ENCODE results near the gene TTLL11. TPM values are rescaled to one million over a fixed set of nuclear protein-coding genes. Genes with fewer than 3 reads are reported as not detected.

Gene TTLL11
- total and polyA plus RNA-seq, 9 donors = 14.2 to 29.3 (median 20.1) TPM

DNA sequence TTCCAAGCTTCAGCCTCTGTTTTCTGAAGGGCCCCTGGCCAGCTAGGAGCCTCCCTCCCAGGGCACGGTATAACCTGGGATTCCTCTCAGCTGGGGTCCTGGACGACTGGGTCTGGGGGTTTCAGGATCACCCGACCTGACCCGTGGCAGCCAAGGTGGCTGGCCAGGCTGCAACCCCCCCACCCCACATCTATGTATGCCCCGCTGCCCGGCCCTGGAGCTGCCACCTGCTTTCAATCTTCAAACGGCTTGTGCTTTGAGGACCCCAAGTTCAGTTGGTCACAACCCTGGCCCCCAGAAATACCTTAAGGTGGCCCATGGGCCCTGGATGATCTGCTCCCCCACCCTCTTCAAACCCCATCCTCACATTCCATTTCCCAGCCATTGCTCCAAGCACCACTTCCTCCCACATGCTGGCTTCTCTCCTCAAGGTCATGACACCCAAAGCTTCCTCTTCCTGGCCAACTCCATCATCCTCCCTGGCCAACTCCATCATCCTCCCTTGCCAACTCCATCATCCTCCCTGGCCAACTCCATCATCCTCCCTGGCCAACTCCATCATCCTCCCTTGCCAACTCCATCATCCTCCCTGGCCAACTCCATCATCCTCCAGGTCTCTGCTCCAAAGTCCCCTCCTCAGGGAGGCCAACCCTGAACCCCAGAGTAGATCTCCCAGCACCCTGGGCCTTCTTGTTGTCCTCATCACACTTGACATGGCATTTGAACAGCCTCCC is 17.2 kb upstream of the TTLL11 start:
- Histone ChIP-seq H3K9me3 (replicated peaks; ENCODE audit: control insufficient read depth, low read depth, low read length) (no peaks in the 10 kb centered on the region), H3K36me3 (ENCODE audit: control insufficient read depth, insufficient read depth, low read length) (no peaks in the 10 kb centered on the region), H3K27me3 (ENCODE audit: control insufficient read depth, insufficient read depth, low read length) (no peaks in the 10 kb centered on the region), H3K4me3 (ENCODE audit: low read length) (no peak overlapping the region), H3K27ac (ENCODE audit: low read length) (no peak overlapping the region), H3K4me1 (ENCODE audit: control insufficient read depth, insufficient read depth, low read length) (peaks cover 28% of the 10 kb centered on the region)
- WGBS (ENCODE audit: insufficient coverage) = 80% methylated on average over 5 of the region's 7 CpGs
- DNase-seq = no peak

DNA sequence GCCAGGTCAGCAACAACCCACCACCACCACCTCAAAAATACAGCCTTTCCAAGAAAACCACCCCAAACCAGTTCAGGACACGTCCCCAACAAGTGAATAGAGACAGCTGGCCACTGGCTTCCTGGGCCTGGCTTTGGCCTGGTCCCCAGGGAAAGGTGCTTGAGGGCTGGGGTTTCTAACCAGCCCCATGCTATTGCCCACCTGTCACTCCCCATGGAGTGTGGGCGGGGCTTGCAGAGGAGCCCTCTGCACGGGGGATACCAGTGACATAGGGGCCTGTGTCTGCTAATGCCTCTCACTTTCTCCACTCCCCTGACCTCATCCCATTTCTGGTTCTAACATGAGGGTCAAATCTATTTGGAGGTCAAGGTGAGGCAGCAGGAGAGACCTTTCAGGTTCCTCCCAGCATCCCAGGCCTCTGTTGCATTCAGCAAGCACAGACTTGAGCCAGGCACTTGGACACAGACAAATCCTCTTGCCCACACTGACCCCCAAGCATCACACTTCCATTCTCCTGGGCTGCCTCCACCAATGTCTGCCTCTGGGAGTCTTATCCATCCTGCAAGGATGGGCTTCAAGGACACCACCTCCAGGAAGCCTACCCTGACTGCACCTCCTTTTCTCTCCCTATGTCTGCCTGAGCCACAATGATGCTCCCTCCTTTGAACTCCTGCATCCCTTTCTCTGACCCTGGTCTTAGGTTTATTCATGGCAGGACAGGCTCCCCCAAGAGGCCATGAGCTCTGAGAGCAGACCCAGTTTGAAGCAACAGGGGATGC is 16.1 kb upstream of the TTLL11 start:
- no peak overlapping the region for H3K27ac ChIP-seq (ENCODE audit: low read length)
- no peaks in the 10 kb centered on the region for H3K27me3 ChIP-seq (ENCODE audit: control insufficient read depth, insufficient read depth, low read length)
- no peak overlapping the region for H3K4me3 ChIP-seq (ENCODE audit: low read length)
- no peak for DNase-seq
- no peaks in the 10 kb centered on the region for H3K36me3 ChIP-seq (ENCODE audit: control insufficient read depth, insufficient read depth, low read length)
- H3K4me1 ChIP-seq (ENCODE audit: control insufficient read depth, insufficient read depth, low read length) = peaks cover 28% of the 10 kb centered on the region
- WGBS (ENCODE audit: insufficient coverage) = 100% methylated on average over 1 of the region's 3 CpGs
- no peaks in the 10 kb centered on the region for H3K9me3 ChIP-seq (replicated peaks; ENCODE audit: control insufficient read depth, low read depth, low read length)

DNA sequence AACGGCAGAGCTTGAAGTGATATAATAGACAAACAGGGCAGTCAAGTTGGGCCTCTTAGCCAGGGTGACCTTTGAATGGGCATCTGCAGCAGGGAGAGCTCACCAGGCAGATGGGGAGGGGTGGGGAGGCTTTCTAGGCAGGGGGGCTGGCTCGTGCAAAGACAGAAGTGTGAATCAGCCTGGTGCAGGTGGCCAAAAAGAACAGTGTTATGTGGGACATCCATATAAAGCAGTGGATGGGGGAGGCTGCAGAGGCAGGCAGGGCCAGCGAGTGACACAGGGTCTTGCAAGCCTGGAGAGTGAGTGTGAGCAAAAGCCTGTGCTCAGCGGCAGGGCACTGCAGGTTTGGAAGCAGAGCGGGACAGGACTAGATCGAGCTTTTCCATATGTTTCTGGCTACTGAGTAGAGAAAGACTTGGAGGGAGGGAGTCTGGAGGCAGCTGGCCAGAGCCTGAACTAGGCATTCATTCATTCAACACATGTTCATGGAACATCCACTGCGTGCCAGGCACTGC is 14.2 kb upstream of the TTLL11 start:
- H3K4me1 ChIP-seq (ENCODE audit: control insufficient read depth, insufficient read depth, low read length) = peaks cover 24% of the 10 kb centered on the region
- peaks cover 5% of the 10 kb centered on the region for H3K9me3 ChIP-seq (replicated peaks; ENCODE audit: control insufficient read depth, low read depth, low read length)
- WGBS (ENCODE audit: insufficient coverage) = 39% methylated on average over 5 of the region's 7 CpGs
- no peaks in the 10 kb centered on the region for H3K36me3 ChIP-seq (ENCODE audit: control insufficient read depth, insufficient read depth, low read length)
- no peak overlapping the region for H3K27ac ChIP-seq (ENCODE audit: low read length)
- peak; percentile 46 for DNase-seq
- H3K4me3 ChIP-seq (ENCODE audit: low read length) = no peak overlapping the region
- H3K27me3 ChIP-seq (ENCODE audit: control insufficient read depth, insufficient read depth, low read length) = no peaks in the 10 kb centered on the region

DNA sequence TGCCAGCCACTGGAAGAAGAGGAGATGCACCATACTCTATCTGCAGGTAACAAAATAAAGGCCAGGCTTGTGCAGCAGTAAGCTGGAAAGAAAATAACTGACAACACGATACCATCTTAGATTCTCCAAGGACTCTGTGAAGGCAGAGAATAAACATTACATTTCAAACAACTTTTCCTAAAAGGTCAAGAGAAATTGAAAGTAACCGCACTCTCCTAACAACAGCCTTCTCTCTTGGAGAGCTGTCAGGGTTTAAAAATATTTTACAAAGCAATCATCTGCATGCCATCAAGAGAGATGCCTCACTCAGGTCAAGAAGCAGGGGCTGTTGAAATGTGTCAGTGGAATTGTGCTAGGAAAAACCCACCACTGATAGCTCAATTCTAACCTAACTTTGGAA is 13.5 kb upstream of the TTLL11 start:
- peaks cover 5% of the 10 kb centered on the region for H3K9me3 ChIP-seq (replicated peaks; ENCODE audit: control insufficient read depth, low read depth, low read length)
- peaks cover 18% of the 10 kb centered on the region for H3K4me1 ChIP-seq (ENCODE audit: control insufficient read depth, insufficient read depth, low read length)
- no peaks in the 10 kb centered on the region for H3K36me3 ChIP-seq (ENCODE audit: control insufficient read depth, insufficient read depth, low read length)
- H3K4me3 ChIP-seq (ENCODE audit: low read length) = no peak overlapping the region
- no peak for DNase-seq
- H3K27ac ChIP-seq (ENCODE audit: low read length) = no peak overlapping the region
- WGBS (ENCODE audit: insufficient coverage) = 100% methylated on average over 1 of the region's 2 CpGs
- no peaks in the 10 kb centered on the region for H3K27me3 ChIP-seq (ENCODE audit: control insufficient read depth, insufficient read depth, low read length)

DNA sequence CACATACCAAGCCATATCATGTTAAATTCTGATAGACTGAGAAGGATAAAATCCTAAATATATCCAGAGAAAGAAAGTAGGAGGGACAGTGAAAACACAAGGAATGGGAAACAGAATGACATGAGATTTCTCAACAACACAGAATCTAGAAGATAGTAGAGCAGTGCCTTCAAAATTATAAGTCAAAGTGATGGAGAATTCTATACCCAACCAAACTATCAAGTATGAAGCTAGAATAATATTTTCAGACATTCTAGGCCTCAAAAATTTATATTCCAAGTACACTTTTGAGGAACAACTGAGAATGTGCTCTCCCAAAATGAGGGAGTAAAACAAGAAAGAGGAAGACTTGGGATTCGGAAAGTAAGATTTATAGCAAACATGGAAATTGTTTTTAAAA is 10.9 kb upstream of the TTLL11 start:
- Histone ChIP-seq H3K36me3 (ENCODE audit: control insufficient read depth, insufficient read depth, low read length) (no peaks in the 10 kb centered on the region), H3K27ac (ENCODE audit: low read length) (no peak overlapping the region), H3K4me1 (ENCODE audit: control insufficient read depth, insufficient read depth, low read length) (peaks cover 13% of the 10 kb centered on the region), H3K4me3 (ENCODE audit: low read length) (no peak overlapping the region), H3K9me3 (replicated peaks; ENCODE audit: control insufficient read depth, low read depth, low read length) (peaks cover 5% of the 10 kb centered on the region), H3K27me3 (ENCODE audit: control insufficient read depth, insufficient read depth, low read length) (no peaks in the 10 kb centered on the region)
- no CpG with 5 or more reads among the region's 1 CpG for WGBS (ENCODE audit: insufficient coverage)
- DNase-seq = no peak

DNA sequence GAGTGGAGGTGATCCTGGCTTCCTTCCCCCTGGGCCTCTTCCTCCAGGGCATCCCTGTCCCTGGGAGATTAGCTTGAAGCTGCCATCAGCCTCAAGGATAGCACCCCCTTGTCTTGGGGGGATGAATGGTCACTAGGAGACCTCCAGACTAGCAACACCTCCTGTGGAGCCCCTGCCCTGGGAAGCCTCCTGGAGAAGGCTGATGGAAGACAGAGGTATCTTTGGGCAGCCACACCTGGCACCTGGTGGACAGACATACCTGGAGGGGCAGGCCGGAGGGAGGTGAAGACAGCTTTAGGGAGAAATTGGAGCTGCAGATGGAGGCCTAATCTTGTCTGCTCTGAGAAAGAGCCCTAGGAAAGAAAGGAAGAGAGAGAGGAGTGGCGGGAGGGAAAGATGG is 9.0 kb upstream of the TTLL11 start:
- 80% methylated on average over 1 of the region's 2 CpGs for WGBS (ENCODE audit: insufficient coverage)
- Histone ChIP-seq H3K27ac (ENCODE audit: low read length) (no peak overlapping the region), H3K4me1 (ENCODE audit: control insufficient read depth, insufficient read depth, low read length) (peaks cover 7% of the 10 kb centered on the region), H3K9me3 (replicated peaks; ENCODE audit: control insufficient read depth, low read depth, low read length) (peaks cover 5% of the 10 kb centered on the region), H3K4me3 (ENCODE audit: low read length) (no peak overlapping the region), H3K27me3 (ENCODE audit: control insufficient read depth, insufficient read depth, low read length) (no peaks in the 10 kb centered on the region), H3K36me3 (ENCODE audit: control insufficient read depth, insufficient read depth, low read length) (no peaks in the 10 kb centered on the region)
- no peak for DNase-seq

DNA sequence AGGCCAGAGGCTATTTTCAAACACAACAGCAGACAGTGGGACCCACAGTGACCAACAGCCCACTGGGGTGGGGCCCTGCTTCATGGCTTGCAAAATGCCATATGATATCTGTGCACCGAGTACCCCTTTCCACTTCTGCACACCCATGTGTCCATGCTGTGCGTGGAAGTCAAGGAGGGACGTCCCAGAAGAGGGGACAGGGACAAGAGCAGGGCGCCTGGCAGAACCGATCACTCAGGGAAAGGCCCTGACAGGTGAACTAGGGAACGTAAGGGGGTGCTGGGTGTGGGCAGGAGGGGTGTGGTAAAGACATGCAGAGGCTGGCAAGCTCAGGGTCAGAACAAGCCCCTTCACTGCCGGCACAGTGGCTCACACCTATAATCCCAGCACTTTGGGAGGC is 7.6 kb upstream of the TTLL11 start:
- DNase-seq = no peak
- H3K4me3 ChIP-seq (ENCODE audit: low read length) = no peak overlapping the region
- H3K4me1 ChIP-seq (ENCODE audit: control insufficient read depth, insufficient read depth, low read length) = peaks cover 5% of the 10 kb centered on the region
- peaks cover 5% of the 10 kb centered on the region for H3K9me3 ChIP-seq (replicated peaks; ENCODE audit: control insufficient read depth, low read depth, low read length)
- H3K36me3 ChIP-seq (ENCODE audit: control insufficient read depth, insufficient read depth, low read length) = no peaks in the 10 kb centered on the region
- no peak overlapping the region for H3K27ac ChIP-seq (ENCODE audit: low read length)
- no peaks in the 10 kb centered on the region for H3K27me3 ChIP-seq (ENCODE audit: control insufficient read depth, insufficient read depth, low read length)
- 85% methylated on average over 5 of the region's 7 CpGs for WGBS (ENCODE audit: insufficient coverage)

DNA sequence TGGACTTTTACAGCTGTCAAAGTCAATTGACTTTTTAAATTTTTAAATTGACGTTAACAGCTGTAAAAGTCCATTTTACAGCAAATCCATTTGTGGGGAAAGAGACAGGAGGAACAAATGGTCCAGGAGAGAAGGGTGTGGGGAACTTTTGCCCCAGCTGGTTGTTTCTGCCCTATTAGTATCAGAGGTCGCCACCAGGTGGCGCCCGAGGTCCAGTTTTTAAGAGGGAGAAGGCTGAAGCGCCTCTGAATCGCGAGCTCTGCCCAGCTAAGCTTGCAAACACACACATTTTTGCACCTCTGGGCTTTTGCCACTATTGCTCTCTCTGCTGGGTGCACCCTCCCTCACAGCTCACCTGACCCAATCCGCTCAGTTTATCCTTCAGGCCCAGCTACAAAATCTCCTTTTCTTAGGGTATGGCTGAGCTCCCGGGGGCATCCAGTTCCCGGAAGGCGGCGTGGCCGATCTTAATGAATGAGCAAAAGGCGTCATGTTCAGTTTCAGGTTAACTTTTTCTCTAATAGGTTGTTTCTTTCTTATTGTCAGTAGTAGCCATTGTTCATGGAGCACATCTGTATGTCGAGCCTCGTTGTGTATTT is 6.3 kb upstream of the TTLL11 start:
- Histone ChIP-seq H3K27me3 (ENCODE audit: control insufficient read depth, insufficient read depth, low read length) (no peaks in the 10 kb centered on the region), H3K4me1 (ENCODE audit: control insufficient read depth, insufficient read depth, low read length) (peaks cover 9% of the 10 kb centered on the region), H3K36me3 (ENCODE audit: control insufficient read depth, insufficient read depth, low read length) (no peaks in the 10 kb centered on the region), H3K4me3 (ENCODE audit: low read length) (no peak overlapping the region), H3K9me3 (replicated peaks; ENCODE audit: control insufficient read depth, low read depth, low read length) (peaks cover 5% of the 10 kb centered on the region), H3K27ac (ENCODE audit: low read length) (no peak overlapping the region)
- WGBS (ENCODE audit: insufficient coverage) = 52% methylated on average over 9 of the region's 16 CpGs
- peak; percentile 86 for DNase-seq

DNA sequence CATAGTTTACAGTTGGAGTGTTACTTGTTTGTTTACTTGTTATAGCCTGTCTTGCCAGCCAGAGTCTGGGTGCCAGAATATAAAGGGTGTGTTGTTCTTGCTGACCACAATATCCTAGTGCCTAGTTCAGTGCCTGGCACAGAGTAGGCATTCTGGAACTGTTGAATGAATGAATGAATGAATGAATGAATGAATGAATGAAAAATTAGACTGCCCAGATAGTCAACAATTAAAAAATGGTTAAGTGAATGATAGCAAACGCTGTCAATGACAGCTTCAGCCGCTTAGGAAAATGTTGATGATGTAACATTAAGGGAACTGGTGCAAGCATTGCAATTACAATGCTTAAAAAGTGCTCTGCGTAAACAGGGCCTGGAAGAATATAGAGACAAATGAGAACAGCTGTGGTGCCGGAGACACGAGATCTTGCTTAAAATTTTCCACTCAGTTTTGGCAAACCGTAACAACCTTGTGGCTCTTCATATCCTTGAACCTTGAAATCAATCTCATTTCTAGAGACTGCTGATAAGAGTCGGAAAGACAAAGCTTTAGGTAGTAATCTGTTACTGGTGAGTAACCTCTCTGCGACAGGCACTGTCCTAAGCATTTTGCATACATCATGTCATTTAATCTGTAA is 4.7 kb upstream of the TTLL11 start:
- H3K36me3 ChIP-seq (ENCODE audit: control insufficient read depth, insufficient read depth, low read length) = no peaks in the 10 kb centered on the region
- no peak for DNase-seq
- H3K27ac ChIP-seq (ENCODE audit: low read length) = no peak overlapping the region
- peaks cover 3% of the 10 kb centered on the region for H3K27me3 ChIP-seq (ENCODE audit: control insufficient read depth, insufficient read depth, low read length)
- 59% methylated on average over 3 of the region's 8 CpGs for WGBS (ENCODE audit: insufficient coverage)
- peaks cover 14% of the 10 kb centered on the region for H3K4me1 ChIP-seq (ENCODE audit: control insufficient read depth, insufficient read depth, low read length)
- H3K4me3 ChIP-seq (ENCODE audit: low read length) = no peak overlapping the region
- no peaks in the 10 kb centered on the region for H3K9me3 ChIP-seq (replicated peaks; ENCODE audit: control insufficient read depth, low read depth, low read length)
